SK-N-SH treated with all-trans-retinoic acid at 6 μM for 48 hours (cell line): ENCODE data around the gene CLEC16A.

Source experiments
- ATAC-seq: fragments of 200-7000 bp; cut with Tn5 transposase; 3 replicates; pipeline ENCODE4 v1.9.1; 2020; ENCODE audit warnings: mild to moderate bottlenecking, moderate library complexity
- ARNTL ChIP-seq: fragments of 450-650 bp; formaldehyde crosslinking; IDR thresholded peaks from 2 replicates; pipeline ENCODE4 v1.5.0; 2020; ENCODE audit warnings: low read depth, mild to moderate bottlenecking, moderate library complexity, borderline replicate concordance
- BACH2 ChIP-seq: fragments of 250-450 bp; sonication (Bioruptor Pico); IDR thresholded peaks from 2 replicates; pipeline ENCODE4 v1.9.0; 2021; ENCODE audit warnings: mild to moderate bottlenecking, borderline replicate concordance
- CSDC2 ChIP-seq: fragments of 250-450 bp; sonication (Bioruptor Pico); IDR thresholded peaks from 2 replicates; pipeline ENCODE4 v1.5.0; 2020; ENCODE audit warnings: mild to moderate bottlenecking, moderate library complexity
- CSRNP3 ChIP-seq: fragments of 250-450 bp; sonication (Bioruptor Pico); IDR thresholded peaks from 2 replicates; pipeline ENCODE4 v1.5.1; 2021; ENCODE audit warnings: mild to moderate bottlenecking, moderate library complexity
- GLIS3 ChIP-seq: fragments of 250-450 bp; sonication (Bioruptor Pico); IDR thresholded peaks from 2 replicates; pipeline ENCODE4 v1.5.0; 2020; ENCODE audit warnings: mild to moderate bottlenecking, moderate library complexity
- OSR1 ChIP-seq: fragments of 250-450 bp; sonication (Bioruptor Pico); IDR thresholded peaks from 2 replicates; pipeline ENCODE4 v1.8.0; 2022; ENCODE audit warnings: moderate library complexity, mild to moderate bottlenecking, inconsistent platforms
- PPARA ChIP-seq: fragments of 250-450 bp; sonication (Bioruptor Pico); IDR thresholded peaks from 2 replicates; pipeline ENCODE4 v1.5.0; 2020; ENCODE audit warnings: mild to moderate bottlenecking, borderline replicate concordance
- RARB ChIP-seq: fragments of 250-450 bp; sonication (Bioruptor Pico); IDR thresholded peaks from 2 replicates; pipeline ENCODE4 v1.8.0; 2021; ENCODE audit warnings: mild to moderate bottlenecking, moderate library complexity
- SNAI2 ChIP-seq: fragments of 250-450 bp; sonication (Bioruptor Pico); IDR thresholded peaks from 2 replicates; pipeline ENCODE4 v1.5.0; 2020; ENCODE audit warnings: mild to moderate bottlenecking, moderate library complexity
- TCF4 ChIP-seq: fragments of 250-450 bp; sonication (Bioruptor Pico); IDR thresholded peaks from 2 replicates; pipeline ENCODE4 v1.8.0; 2021; ENCODE audit warnings: mild to moderate bottlenecking, moderate library complexity, borderline replicate concordance
- TSHZ2 ChIP-seq: fragments of 250-450 bp; sonication (Bioruptor Pico); IDR thresholded peaks from 2 replicates; pipeline ENCODE4 v1.5.0; 2020; ENCODE audit warnings: mild to moderate bottlenecking, moderate library complexity
- ZC3H10 ChIP-seq: fragments of 250-450 bp; sonication (Bioruptor Pico); IDR thresholded peaks from 2 replicates; pipeline ENCODE4 v1.5.1; 2021; ENCODE audit warnings: mild to moderate bottlenecking, moderate library complexity
- ZFP3 ChIP-seq: fragments of 250-450 bp; sonication (Bioruptor Pico); IDR thresholded peaks from 2 replicates; pipeline ENCODE4 v1.5.0; 2020; ENCODE audit warnings: mild to moderate bottlenecking, moderate library complexity
- ZFP30 ChIP-seq: fragments of 450-650 bp; formaldehyde crosslinking; IDR thresholded peaks from 2 replicates; pipeline ENCODE4 v1.5.0; 2022; ENCODE audit warnings: mild to moderate bottlenecking, moderate library complexity
- ZNF565 ChIP-seq: fragments of 450-650 bp; formaldehyde crosslinking; conservative IDR thresholded peaks from 2 replicates; pipeline ENCODE4 v1.5.0; 2020; ENCODE audit warnings: low read depth, mild to moderate bottlenecking, moderate library complexity
- ZNF70 ChIP-seq: fragments of 450-650 bp; formaldehyde crosslinking; IDR thresholded peaks from 2 replicates; pipeline ENCODE4 v1.5.0; 2020; ENCODE audit warnings: mild to moderate bottlenecking, moderate library complexity
- ZNF8 ChIP-seq: fragments of 450-650 bp; formaldehyde crosslinking; IDR thresholded peaks from 2 replicates; pipeline ENCODE4 v1.5.0; 2020; ENCODE audit warnings: mild to moderate bottlenecking, moderate library complexity
- TF ChIP-seq, protein P1 (sequence below): fragments of 250-450 bp; sonication (Bioruptor Pico); IDR thresholded peaks from 2 replicates; pipeline ENCODE4 v1.5.1; 2020; ENCODE audit warnings: low read depth, mild to moderate bottlenecking, moderate library complexity
- TF ChIP-seq, protein P2 (sequence below): fragments of 250-450 bp; sonication (Bioruptor Pico); IDR thresholded peaks from 2 replicates; pipeline ENCODE4 v1.8.0; 2020; ENCODE audit warnings: mild to moderate bottlenecking, moderate library complexity, borderline replicate concordance
- TF ChIP-seq, protein P3 (sequence below): fragments of 250-450 bp; sonication (Bioruptor Pico); IDR thresholded peaks from 2 replicates; pipeline ENCODE4 v1.8.0; 2021; ENCODE audit warnings: low read depth, mild to moderate bottlenecking, moderate library complexity, borderline replicate concordance

The CLEC16A gene

GRCh38 chr16:11161439-11161838 lies 217.1 kb downstream of the CLEC16A start:
- no peak for ATAC-seq
- TF ChIP-seq CSDC2 (CRISPR knock-in tag) = no peak
- no peak for TF ChIP-seq ARNTL (CRISPR knock-in tag)
- TF ChIP-seq GLIS3 (CRISPR knock-in tag) = no peak

DNA sequence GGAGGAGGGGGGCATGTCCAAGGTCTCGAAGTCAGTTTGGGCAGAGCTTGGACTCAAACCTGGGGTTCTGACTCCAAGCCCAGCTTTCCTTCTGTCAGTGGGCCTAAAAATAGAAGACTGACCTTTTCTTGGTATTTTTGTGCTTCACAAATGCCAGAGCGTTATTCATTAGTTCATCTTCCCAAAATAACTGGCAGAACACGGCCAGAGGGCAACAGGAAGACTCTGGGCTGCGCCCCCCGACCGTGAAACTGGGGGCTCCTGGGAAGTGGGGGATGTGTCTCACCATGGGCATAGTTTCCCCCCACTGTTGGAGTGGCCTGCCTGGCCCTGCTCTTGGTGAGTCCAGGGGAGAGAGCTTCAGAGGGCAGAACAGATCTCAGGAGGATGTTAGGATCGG lies 217.6 kb downstream of the CLEC16A start:
- TF ChIP-seq TSHZ2 (CRISPR knock-in tag) = no peak
- no peak for TF ChIP-seq ZFP30 (CRISPR knock-in tag)
- TF ChIP-seq, protein P1, sequence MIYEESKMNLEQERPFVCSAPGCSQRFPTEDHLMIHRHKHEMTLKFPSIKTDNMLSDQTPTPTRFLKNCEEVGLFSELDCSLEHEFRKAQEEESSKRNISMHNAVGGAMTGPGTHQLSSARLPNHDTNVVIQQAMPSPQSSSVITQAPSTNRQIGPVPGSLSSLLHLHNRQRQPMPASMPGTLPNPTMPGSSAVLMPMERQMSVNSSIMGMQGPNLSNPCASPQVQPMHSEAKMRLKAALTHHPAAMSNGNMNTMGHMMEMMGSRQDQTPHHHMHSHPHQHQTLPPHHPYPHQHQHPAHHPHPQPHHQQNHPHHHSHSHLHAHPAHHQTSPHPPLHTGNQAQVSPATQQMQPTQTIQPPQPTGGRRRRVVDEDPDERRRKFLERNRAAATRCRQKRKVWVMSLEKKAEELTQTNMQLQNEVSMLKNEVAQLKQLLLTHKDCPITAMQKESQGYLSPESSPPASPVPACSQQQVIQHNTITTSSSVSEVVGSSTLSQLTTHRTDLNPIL (CRISPR knock-in tag) = no peak
- no peak for TF ChIP-seq ARNTL (CRISPR knock-in tag)
- TF ChIP-seq, protein P2, sequence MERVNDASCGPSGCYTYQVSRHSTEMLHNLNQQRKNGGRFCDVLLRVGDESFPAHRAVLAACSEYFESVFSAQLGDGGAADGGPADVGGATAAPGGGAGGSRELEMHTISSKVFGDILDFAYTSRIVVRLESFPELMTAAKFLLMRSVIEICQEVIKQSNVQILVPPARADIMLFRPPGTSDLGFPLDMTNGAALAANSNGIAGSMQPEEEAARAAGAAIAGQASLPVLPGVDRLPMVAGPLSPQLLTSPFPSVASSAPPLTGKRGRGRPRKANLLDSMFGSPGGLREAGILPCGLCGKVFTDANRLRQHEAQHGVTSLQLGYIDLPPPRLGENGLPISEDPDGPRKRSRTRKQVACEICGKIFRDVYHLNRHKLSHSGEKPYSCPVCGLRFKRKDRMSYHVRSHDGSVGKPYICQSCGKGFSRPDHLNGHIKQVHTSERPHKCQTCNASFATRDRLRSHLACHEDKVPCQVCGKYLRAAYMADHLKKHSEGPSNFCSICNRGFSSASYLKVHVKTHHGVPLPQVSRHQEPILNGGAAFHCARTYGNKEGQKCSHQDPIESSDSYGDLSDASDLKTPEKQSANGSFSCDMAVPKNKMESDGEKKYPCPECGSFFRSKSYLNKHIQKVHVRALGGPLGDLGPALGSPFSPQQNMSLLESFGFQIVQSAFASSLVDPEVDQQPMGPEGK (CRISPR knock-in tag) = no peak
- TF ChIP-seq BACH2 = no peak
- TF ChIP-seq PPARA = no peak
- TF ChIP-seq ZC3H10 = no peak
- no peak for TF ChIP-seq CSDC2 (CRISPR knock-in tag)
- TF ChIP-seq GLIS3 (CRISPR knock-in tag) = no peak
- no peak for TF ChIP-seq ZNF70 (CRISPR knock-in tag)
- TF ChIP-seq ZFP3 (CRISPR knock-in tag) = no peak
- TF ChIP-seq SNAI2 (CRISPR knock-in tag) = no peak
- TF ChIP-seq TCF4 (CRISPR knock-in tag) = no peak
- TF ChIP-seq ZNF8 = no peak
- TF ChIP-seq OSR1 (CRISPR knock-in tag) = no peak
- TF ChIP-seq, protein P3, sequence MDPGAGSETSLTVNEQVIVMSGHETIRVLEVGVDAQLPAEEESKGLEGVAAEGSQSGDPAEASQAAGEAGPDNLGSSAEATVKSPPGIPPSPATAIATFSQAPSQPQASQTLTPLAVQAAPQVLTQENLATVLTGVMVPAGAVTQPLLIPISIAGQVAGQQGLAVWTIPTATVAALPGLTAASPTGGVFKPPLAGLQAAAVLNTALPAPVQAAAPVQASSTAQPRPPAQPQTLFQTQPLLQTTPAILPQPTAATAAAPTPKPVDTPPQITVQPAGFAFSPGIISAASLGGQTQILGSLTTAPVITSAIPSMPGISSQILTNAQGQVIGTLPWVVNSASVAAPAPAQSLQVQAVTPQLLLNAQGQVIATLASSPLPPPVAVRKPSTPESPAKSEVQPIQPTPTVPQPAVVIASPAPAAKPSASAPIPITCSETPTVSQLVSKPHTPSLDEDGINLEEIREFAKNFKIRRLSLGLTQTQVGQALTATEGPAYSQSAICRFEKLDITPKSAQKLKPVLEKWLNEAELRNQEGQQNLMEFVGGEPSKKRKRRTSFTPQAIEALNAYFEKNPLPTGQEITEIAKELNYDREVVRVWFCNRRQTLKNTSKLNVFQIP (CRISPR knock-in tag) = no peak
- TF ChIP-seq RARB = no peak
- peak; percentile 52; the same call in 2 of the 3 replicates for ATAC-seq

DNA sequence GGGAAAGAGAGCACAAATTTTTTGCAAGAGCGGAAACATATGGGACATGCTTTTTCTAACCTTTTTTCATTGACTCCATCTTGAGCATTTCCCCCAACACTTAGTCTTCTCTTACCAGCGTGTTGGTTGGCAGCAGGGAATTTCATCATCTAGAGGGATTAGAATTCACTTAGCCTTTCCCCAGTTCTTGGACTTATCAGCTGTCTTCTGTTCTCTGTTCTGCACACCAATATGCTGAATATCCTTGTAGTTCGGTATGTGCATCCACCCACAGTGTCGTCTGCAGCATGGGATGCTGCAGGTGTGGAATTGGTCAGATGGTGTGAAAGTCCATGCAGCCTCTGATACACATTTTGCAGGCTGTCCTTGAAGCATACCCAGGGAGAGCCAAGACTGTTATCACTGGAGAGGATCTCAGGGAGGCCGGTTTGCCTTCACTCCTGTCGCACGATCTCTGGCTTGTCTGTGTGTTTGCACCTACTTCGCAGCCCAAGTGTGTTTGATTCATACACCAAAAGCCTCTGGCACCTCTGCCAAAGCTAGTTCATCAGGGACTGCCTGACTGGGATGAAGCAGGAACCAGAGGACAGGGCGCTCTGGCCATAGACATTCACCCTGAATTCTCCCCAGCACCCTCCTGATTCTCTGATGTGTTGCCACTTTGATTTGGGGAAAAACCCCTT lies 218.4 kb downstream of the CLEC16A start:
- TF ChIP-seq SNAI2 (CRISPR knock-in tag) (no peak), ZNF8 (no peak), TSHZ2 (CRISPR knock-in tag) (no peak), CSDC2 (CRISPR knock-in tag) (no peak), ZFP3 (CRISPR knock-in tag) (no peak), ZC3H10 (no peak), GLIS3 (CRISPR knock-in tag) (no peak), ZNF565 (CRISPR knock-in tag) (no peak), CSRNP3 (CRISPR knock-in tag) (no peak), PPARA (no peak)
- TF ChIP-seq, protein P2 (CRISPR knock-in tag) = no peak
- ATAC-seq = peak; percentile 27; the same call in 1 of the 3 replicates
